A673 (cell line): ENCODE measurements around the gene CCDC12.

Source experiments
- EZH2 ChIP-seq: fragments of 200-600 bp; sonication (generic); IDR thresholded peaks from 2 replicates; pipeline ENCODE4 v1.6.1; 2017; ENCODE audit warnings: borderline replicate concordance, low read depth, mild to moderate bottlenecking, mixed read lengths, antibody characterized with exemption, low read length; ENCODE audit not compliant: poor library complexity, severe bottlenecking
- TF ChIP-seq, protein P1 (sequence below): fragments of 300-800, 200-600 bp; sonication (generic); conservative IDR thresholded peaks from 2 replicates; pipeline ENCODE4 v1.5.1; 2017; ENCODE audit warnings: low read depth, mild to moderate bottlenecking, antibody characterized with exemption, low read length, moderate library complexity, mixed read lengths

DNA sequence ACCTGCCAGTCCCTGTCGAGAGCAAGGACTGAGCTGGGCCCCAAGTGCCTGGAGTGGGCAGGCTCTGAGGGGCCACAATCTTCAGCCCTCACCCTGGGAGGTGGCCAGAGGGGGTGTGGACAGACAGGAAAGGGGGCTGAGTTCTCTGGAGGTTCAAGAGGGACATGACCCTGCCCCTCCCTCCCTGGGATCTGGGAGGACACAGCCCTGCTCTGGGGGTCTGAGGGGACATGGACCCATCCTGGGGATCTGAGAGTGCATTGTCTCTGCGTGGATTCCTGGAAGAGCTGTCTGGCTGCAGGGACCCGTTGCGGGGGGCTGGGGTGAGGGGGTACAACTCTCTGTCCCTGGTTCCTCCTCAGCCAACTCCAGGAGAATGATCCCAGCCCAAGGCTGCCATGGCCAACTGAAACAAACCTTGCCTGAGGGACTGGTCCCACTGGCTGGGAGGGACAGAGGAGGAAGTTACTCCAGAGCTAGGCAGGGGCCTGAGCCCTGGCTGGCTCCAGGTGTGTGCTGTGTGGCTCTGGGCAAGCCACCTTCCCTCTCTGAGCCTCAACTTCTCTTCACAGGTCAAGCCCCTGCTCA, 70.0 kb downstream of the CCDC12 start:
- TF ChIP-seq, protein P1, sequence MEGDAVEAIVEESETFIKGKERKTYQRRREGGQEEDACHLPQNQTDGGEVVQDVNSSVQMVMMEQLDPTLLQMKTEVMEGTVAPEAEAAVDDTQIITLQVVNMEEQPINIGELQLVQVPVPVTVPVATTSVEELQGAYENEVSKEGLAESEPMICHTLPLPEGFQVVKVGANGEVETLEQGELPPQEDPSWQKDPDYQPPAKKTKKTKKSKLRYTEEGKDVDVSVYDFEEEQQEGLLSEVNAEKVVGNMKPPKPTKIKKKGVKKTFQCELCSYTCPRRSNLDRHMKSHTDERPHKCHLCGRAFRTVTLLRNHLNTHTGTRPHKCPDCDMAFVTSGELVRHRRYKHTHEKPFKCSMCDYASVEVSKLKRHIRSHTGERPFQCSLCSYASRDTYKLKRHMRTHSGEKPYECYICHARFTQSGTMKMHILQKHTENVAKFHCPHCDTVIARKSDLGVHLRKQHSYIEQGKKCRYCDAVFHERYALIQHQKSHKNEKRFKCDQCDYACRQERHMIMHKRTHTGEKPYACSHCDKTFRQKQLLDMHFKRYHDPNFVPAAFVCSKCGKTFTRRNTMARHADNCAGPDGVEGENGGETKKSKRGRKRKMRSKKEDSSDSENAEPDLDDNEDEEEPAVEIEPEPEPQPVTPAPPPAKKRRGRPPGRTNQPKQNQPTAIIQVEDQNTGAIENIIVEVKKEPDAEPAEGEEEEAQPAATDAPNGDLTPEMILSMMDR, result no peak
- TF ChIP-seq EZH2, result no peak
